HG02970 (cell line): ENCODE measurements around the gene RXRA.

Experiments
- ATAC-seq: cut with Tn5 transposase; IDR thresholded peaks from one replicate; pipeline ENCODE4 v1.9.1; 2021; ENCODE audit warnings: mild to moderate bottlenecking, moderate library complexity, moderate number of reproducible peaks; ENCODE audit not compliant: unreplicated experiment, low FRiP score

The RXRA gene

GRCh38 chr9:134376386-134377142 is 50.3 kb downstream of the RXRA start:
- no peak for ATAC-seq

GRCh38 chr9:134377143-134377484 is 50.9 kb downstream of the RXRA start:
- ATAC-seq, result no peak

- no peak for ATAC-seq
Measured at GRCh38 chr9:134377976-134378375, 51.7 kb downstream of the RXRA start.

DNA sequence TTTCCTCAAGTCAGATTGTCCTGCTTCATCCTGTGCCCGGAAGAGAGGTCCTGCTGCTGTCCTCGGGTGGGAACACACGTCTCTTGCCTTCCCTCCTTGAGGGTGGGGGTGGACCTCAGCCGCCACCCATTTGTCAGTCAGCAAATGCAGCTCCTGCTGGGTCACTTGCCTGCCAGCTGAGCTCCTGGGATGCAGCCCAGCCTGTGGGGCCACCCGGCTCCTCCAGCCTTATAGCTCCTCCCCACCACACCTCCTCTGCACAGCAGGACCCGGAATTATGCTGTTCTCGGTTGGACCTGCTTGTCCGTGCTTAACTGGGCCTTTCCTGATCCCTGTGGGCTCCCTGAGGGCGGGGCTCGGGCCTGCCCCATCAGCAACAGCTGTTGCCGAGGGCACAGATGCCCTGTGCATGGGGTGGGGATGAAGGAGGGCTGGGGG is 52.7 kb downstream of the RXRA start:
- no peak for ATAC-seq

GRCh38 chr9:134379831-134380365 is 53.6 kb downstream of the RXRA start:
- ATAC-seq, result no peak

DNA sequence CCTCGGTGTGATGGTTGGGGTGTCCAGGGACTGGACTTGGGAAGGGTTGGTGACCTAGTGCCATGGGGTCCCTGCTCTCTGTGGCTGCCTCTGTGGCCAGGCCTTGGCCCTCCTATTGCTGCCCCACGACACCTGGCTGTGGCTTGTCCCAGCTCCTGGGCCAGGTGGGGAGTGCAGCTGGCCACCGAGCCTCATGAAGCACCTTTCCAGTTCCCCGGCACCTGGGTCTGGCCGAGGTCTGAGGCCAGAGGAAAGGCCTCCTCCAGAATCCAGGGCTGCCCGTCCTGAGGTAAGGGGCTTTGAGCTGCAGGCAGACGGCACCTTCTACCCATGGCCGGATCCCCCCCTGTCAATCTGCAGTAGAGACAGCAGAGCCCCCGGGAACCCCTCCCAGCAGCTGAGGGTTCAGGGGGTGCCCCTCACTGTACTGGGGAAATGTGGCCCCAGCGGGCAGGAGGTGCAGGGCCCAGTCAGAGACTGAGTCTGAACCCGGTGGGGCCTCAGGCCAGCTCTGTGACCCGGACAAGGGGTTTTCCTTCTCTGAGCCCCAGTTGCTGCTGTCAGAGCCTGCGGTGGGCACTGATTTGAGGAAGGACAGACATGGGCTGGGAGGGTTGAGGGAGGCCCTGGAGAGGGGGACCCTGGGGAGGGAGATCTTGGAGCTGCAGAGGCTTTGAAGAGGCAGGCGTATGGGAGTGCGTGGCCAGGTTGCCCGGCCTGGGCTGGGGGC is 54.5 kb downstream of the RXRA start:
- no peak for ATAC-seq

DNA sequence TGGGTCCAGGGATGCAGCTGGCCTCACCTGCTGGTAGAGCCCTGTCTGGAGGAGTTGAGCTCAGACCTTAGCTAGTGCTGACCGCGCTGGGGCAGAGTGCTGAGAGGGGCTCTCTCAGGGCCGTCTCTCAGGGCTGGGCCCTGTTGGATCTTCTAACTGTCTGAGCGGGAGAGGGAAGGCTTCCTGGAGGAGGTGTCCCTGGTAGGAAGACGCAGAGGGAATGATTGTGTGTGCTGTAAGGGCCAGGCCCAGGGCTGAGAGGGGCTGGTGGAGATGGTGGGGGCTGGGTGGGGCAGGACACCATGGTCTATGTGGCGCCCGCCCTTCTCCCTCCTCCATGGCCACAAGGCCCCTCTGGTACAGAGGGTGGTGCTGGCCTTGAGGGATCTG is 55.0 kb downstream of the RXRA start:
- no peak for ATAC-seq

GRCh38 chr9:134381671-134382516 is 55.6 kb downstream of the RXRA start:
- no peak for ATAC-seq

DNA sequence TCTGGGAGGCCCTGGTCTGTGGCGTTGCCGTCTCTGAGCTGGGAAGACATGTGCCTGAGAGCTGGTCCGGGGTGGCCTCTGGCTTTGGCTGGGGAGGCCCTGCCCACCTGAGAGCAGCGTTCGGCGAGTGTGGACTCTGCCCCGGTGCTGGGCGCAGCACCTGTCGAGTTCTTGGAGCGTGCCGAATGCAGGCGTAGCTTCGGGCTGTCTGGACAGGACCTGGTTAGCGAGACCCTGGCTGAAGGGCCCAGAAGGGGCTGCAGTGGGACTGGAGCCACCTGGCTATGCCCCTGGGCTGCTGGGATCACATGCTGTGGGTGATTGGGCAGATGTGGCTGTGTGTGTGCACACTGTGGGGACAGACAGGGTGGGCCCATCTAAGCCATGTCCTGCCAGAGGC is 56.5 kb downstream of the RXRA start:
- ATAC-seq, result no peak

- no peak for ATAC-seq
Measured at GRCh38 chr9:134383148-134383547, 56.9 kb downstream of the RXRA start.

DNA sequence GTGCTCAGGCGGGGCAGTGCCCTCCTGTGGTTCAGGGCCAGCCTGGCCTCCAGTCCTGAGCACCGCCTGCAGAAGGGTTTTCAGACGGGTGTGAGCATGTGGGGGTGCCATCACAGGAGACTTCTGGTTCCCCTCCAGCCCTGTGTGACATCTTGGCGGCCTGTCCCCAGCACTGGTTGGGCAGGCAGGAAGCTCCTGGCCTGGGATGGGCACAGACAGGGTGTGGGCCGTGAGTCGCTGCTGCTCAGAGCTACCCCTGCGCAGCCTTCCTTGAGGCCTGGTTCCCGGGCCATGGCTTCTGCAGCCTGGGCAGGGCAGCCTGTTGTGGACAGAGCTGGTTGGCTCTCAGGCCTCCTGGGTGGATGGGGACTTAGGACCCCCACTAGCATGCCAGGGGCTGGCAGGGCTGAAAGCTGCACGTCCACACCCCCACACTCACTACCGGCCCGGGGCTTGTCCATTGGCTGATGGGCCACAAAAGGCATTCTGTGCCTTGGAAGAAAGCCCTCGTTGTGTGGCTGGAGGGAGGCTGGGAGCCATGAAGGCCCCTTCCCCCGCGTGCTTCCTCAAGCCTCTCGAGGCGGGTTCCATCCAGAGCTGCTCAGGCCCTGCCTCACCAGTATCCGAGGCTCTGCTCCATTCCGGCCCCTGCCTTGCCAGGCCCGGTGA is 58.7 kb downstream of the RXRA start:
- ATAC-seq, result no peak

GRCh38 chr9:134385915-134386314 is 59.7 kb downstream of the RXRA start:
- no peak for ATAC-seq

DNA sequence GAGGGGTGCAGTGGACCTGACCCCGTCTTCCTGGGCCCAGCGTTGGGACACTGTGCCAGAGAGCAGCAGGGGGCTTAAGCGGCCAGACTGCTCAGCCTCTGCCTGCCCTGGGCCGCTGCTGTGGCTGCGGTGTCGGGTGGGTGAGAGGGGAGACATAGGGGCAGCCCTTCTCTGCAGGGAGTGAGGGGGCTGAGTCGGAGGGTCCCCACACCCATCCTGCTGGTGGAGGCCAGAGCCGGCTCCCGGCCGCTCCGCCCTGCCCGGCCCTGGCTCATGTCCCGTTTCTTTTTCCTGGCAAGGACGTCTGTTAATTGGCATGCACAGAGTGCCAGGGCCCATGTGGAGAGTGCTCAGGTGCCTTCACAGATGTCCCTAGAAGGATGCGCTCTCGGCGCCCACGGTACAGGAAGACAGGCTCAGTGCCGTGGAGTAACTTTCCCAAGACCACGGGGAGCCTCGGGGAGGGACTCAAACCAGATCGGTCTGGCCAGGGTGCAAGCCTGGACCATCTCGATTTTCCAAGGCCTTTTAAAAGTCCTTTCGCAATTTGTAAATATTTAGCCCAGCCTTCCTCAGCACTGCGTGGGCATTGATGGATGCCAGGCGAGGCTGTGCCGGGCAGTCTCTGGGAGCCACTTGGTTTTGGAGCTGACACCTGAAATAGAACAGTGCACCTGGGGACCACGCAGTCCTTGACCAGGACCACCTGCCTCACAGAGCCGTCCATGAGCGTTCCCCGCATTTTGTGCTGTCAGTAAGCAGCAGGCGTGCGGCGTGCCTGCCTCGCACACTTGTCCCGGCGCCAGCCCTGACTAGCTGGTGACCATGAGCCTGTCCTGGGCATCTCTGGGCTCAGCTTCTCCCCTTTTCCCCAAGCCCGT is 60.9 kb downstream of the RXRA start:
- no peak for ATAC-seq

DNA sequence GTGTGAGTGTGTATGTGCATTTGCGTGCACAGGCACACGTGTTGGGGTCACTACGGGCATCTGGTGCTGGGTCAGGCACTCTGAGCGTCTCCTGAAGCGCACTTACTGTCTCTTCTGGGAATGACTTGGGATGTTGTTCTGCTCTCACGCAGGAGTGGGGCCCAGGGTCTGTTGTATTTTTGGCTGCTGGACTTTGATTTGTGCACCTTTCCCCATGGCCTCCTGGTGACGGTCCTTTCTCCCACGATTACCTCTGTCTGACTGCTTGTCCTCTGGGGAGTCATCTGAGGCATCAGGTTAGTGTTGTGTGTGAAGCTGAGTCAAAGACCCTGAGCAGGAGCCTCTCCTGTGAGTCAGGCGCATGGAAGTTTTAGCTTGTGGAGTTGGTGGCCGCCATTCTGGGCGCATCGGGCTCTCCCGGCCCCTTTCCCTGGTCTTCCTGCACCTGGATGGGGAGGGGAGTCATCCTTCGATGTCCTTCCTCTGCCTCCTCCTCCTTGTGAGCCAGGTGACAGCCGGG is 62.1 kb downstream of the RXRA start:
- ATAC-seq, result no peak

GRCh38 chr9:134388976-134389375 is 62.7 kb downstream of the RXRA start:
- ATAC-seq, result no peak

- ATAC-seq, result no peak
Measured at GRCh38 chr9:134389642-134390041, 63.4 kb downstream of the RXRA start.

- peak; percentile 24 for ATAC-seq
Measured at GRCh38 chr9:134390537-134390936, 64.3 kb downstream of the RXRA start.

GRCh38 chr9:134390947-134391318 is 64.7 kb downstream of the RXRA start:
- no peak for ATAC-seq
